Measurements from ENCODE around the gene TRIM17. TPM values are rescaled to one million over a fixed set of nuclear protein-coding genes. Genes with fewer than 3 reads are reported as not detected.
A peak's percentile ranks its signal among the peaks of the same experiment; 100 is the strongest.

Gene TRIM17
- total and polyA plus RNA-seq, 2 donors from 2014 or later, result 1.3 to 6.5 TPM

GRCh38 chr1:228374711-228375577, 41.7 kb downstream of the TRIM17 start:
- FAIRE-seq, result no peak
- intact Hi-C loops (cut with DNase I), result no loop called here
- Histone ChIP-seq H3K4me1 (ENCODE audit: control insufficient read depth in 2 of 3, insufficient read depth in 2 of 3, low read depth in 1 of 3, low read length in 3 of 3) (peaks cover 0 to 19% (median 0%) of the 10 kb centered on the region in 3 donors), H3K4me3 (ENCODE audit: low read length in 3 of 3) (no peak overlapping the region), H3K9me3 (ENCODE audit: control insufficient read depth in 2 of 3, insufficient read depth in 1 of 3, low read length in 3 of 3) (no peaks in the 10 kb centered on the region), H3K9ac (ENCODE audit: low read length in 3 of 3) (no peak overlapping the region), H3K27me3 (ENCODE audit: control insufficient read depth, insufficient read depth, low read length) (no peaks in the 10 kb centered on the region), H3K27ac (ENCODE audit: low read depth in 2 of 2, low read length in 2 of 2) (no peak overlapping the region), H3K36me3 (ENCODE audit: control insufficient read depth in 2 of 3, insufficient read depth in 3 of 3, low read length in 3 of 3) (no peaks in the 10 kb centered on the region)
- TF ChIP-seq CTCF (IDR thresholded peaks at IDR 0.05; ENCODE audit: borderline replicate concordance, extremely low read depth, insufficient read depth), result no peak
- peak in 2 of 5 donors; percentile 44 to 90 for DNase-seq

- no peaks in the 10 kb centered on the region for H3K36me3 ChIP-seq (ENCODE audit: control insufficient read depth in 2 of 3, insufficient read depth in 3 of 3, low read length in 3 of 3)
- H3K4me1 ChIP-seq (ENCODE audit: control insufficient read depth in 2 of 3, insufficient read depth in 2 of 3, low read depth in 1 of 3, low read length in 3 of 3), result peaks cover 0 to 14% (median 0%) of the 10 kb centered on the region in 3 donors
- DNase-seq, result peak in 2 of 5 donors; percentile 53 to 55
- H3K9ac ChIP-seq (ENCODE audit: low read length in 3 of 3), result no peak overlapping the region
- intact Hi-C loops (cut with DNase I), result no loop called here
- no peaks in the 10 kb centered on the region for H3K27me3 ChIP-seq (ENCODE audit: control insufficient read depth, insufficient read depth, low read length)
- no peak overlapping the region for H3K27ac ChIP-seq (ENCODE audit: low read depth in 2 of 2, low read length in 2 of 2)
- no peaks in the 10 kb centered on the region for H3K9me3 ChIP-seq (ENCODE audit: control insufficient read depth in 2 of 3, insufficient read depth in 1 of 3, low read length in 3 of 3)
- no peak overlapping the region for H3K4me3 ChIP-seq (ENCODE audit: low read length in 3 of 3)
- no peak for TF ChIP-seq CTCF (IDR thresholded peaks at IDR 0.05; ENCODE audit: borderline replicate concordance, extremely low read depth, insufficient read depth)
- no peak for FAIRE-seq
These were observed 42.7 kb downstream of the TRIM17 start for GRCh38 chr1:228373681-228374571.

- no peaks in the 10 kb centered on the region for H3K9me3 ChIP-seq (ENCODE audit: control insufficient read depth in 2 of 3, insufficient read depth in 1 of 3, low read length in 3 of 3)
- no peaks in the 10 kb centered on the region for H3K36me3 ChIP-seq (ENCODE audit: control insufficient read depth in 2 of 3, insufficient read depth in 3 of 3, low read length in 3 of 3)
- FAIRE-seq, result no peak
- no peak overlapping the region for H3K9ac ChIP-seq (ENCODE audit: low read length in 3 of 3)
- no peak overlapping the region for H3K4me3 ChIP-seq (ENCODE audit: low read length in 3 of 3)
- peaks cover 0 to 12% (median 0%) of the 10 kb centered on the region in 3 donors for H3K4me1 ChIP-seq (ENCODE audit: control insufficient read depth in 2 of 3, insufficient read depth in 2 of 3, low read depth in 1 of 3, low read length in 3 of 3)
- peak in 1 of 5 donors; percentile 49 for DNase-seq
- no peaks in the 10 kb centered on the region for H3K27me3 ChIP-seq (ENCODE audit: control insufficient read depth, insufficient read depth, low read length)
- intact Hi-C loops (cut with DNase I), result no loop called here
- peak overlapping the region in 1 of 2 donors; percentile 37 for H3K27ac ChIP-seq (ENCODE audit: low read depth in 2 of 2, low read length in 2 of 2)
- TF ChIP-seq CTCF (IDR thresholded peaks at IDR 0.05; ENCODE audit: borderline replicate concordance, extremely low read depth, insufficient read depth), result no peak
These were observed 43.5 kb downstream of the TRIM17 start for GRCh38 chr1:228373004-228373680.
